Measurements from ENCODE around the gene PCMTD2.

GRCh38 chr20:64214113-64214512, 41.4 kb upstream of the PCMTD2 start:
- TF ChIP-seq CTCF (IDR thresholded peaks at IDR 0.05) (no peak), POLR2A (IDR thresholded peaks at IDR 0.05) (no peak)
